ENCODE data around the gene EIF4E3. TPM values are rescaled to one million over a fixed set of nuclear protein-coding genes. Genes with fewer than 3 reads are reported as not detected.

Gene EIF4E3
- total and polyA plus RNA-seq, 2 donors (not counting 1 experiment from before 2014, with no cell fraction given), result 1.8 to 12.8 TPM

DNA sequence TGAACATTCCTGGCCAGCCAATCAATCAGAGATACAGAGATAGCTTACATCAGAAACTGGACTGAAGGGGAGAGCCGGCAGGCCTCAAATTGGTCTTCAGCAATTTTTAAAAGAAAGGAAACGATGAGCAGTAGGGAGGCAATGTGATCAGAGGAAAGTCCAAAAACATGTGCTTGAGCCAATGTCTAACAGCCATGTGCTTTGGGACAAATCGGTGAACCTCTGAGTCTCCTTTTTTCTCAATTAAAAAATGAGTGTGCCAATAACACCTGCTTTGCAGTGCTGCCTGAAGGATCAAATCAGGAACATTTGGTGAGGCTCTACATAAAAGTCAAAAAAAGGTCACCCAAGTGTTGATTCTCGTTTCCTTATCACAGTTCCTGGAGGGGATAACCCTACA lies 7.4 kb upstream of the EIF4E3 start:
- no peak overlapping the region for H2AFZ ChIP-seq (ENCODE audit: low read length)
- H3K4me2 ChIP-seq (ENCODE audit: extremely low read depth, insufficient read depth, low read length), result no peak overlapping the region
- no peak for DNase-seq (ENCODE audit: low read depth in 2 of 2)
- no peaks in the 10 kb centered on the region for H3K9me3 ChIP-seq (ENCODE audit: control insufficient read depth, insufficient read depth, low read depth, low read length)
- H3K27me3 ChIP-seq (ENCODE audit: control insufficient read depth, insufficient read depth, low read length), result no peaks in the 10 kb centered on the region
- no peaks in the 10 kb centered on the region for H4K20me1 ChIP-seq (ENCODE audit: control insufficient read depth, extremely low read depth, insufficient read depth, low read length)
- no peaks in the 10 kb centered on the region for H3K79me2 ChIP-seq (ENCODE audit: control insufficient read depth, insufficient read depth, low read length)
- no peaks in the 10 kb centered on the region for H3K36me3 ChIP-seq (ENCODE audit: control insufficient read depth, insufficient read depth, low read length)
- no peak overlapping the region for H3K4me3 ChIP-seq (replicated peaks in 1 of 4; ENCODE audit: control extremely low read depth in 1 of 4, insufficient read depth in 1 of 4, low read depth in 3 of 4, low read length in 4 of 4)
- no peaks in the 10 kb centered on the region for H3K4me1 ChIP-seq (ENCODE audit: control insufficient read depth, extremely low read depth, insufficient read depth, low read length)
- no peak overlapping the region for H3K27ac ChIP-seq (ENCODE audit: insufficient read depth, low read length)
- H3K9ac ChIP-seq (ENCODE audit: insufficient read depth, low read length), result no peak overlapping the region
- TF ChIP-seq, protein P1, sequence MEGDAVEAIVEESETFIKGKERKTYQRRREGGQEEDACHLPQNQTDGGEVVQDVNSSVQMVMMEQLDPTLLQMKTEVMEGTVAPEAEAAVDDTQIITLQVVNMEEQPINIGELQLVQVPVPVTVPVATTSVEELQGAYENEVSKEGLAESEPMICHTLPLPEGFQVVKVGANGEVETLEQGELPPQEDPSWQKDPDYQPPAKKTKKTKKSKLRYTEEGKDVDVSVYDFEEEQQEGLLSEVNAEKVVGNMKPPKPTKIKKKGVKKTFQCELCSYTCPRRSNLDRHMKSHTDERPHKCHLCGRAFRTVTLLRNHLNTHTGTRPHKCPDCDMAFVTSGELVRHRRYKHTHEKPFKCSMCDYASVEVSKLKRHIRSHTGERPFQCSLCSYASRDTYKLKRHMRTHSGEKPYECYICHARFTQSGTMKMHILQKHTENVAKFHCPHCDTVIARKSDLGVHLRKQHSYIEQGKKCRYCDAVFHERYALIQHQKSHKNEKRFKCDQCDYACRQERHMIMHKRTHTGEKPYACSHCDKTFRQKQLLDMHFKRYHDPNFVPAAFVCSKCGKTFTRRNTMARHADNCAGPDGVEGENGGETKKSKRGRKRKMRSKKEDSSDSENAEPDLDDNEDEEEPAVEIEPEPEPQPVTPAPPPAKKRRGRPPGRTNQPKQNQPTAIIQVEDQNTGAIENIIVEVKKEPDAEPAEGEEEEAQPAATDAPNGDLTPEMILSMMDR (conservative IDR thresholded peaks at IDR 0.05 in 1 of 2, IDR thresholded peaks at IDR 0.05 in 1 of 2; ENCODE audit: low read depth in 1 of 2, low read length in 2 of 2), result no peak
- TF ChIP-seq EZH2 (IDR thresholded peaks at IDR 0.05; ENCODE audit: low read length, missing control alignments), result no peak

DNA sequence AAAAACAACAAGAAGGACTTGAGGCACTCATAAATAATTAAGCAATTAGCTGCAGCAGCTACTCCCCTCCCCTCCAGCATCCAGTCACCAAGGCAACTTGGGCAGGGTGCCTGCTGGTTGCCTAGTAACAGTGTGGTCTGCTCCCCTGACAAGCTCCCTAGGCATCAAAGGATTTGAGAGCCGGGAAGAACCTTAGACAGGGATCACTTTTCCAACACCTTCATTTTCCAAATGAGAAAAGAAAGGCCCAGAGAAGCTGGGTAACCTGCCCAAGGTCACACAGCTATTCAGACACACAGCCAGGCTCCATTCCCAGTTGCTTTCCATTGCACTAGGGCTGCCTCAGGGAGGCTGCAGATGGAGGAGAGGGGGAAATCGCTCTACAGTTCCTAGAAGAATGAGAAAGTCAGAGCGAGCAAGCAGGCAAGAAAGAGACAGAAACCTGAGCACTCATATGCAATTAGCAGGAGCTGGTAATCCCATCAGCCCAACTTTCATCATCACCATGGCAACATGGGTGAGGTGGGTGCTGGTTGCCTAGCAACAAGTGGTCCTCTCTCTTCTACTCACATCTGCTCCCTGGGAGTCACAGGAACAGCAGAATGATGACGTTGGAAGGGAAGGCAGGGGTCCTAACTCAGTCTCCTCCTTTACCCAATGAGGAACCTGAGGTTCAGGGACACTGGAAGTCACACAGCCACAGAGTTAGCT lies 3.6 kb upstream of the EIF4E3 start:
- Histone ChIP-seq H3K4me2 (ENCODE audit: extremely low read depth, insufficient read depth, low read length) (no peak overlapping the region), H2AFZ (ENCODE audit: low read length) (no peak overlapping the region), H4K20me1 (ENCODE audit: control insufficient read depth, extremely low read depth, insufficient read depth, low read length) (no peaks in the 10 kb centered on the region), H3K4me1 (ENCODE audit: control insufficient read depth, extremely low read depth, insufficient read depth, low read length) (peaks cover 4% of the 10 kb centered on the region), H3K4me3 (replicated peaks in 1 of 4; ENCODE audit: control extremely low read depth in 1 of 4, insufficient read depth in 1 of 4, low read depth in 3 of 4, low read length in 4 of 4) (no peak overlapping the region), H3K27me3 (ENCODE audit: control insufficient read depth, insufficient read depth, low read length) (peaks cover 3% of the 10 kb centered on the region), H3K79me2 (ENCODE audit: control insufficient read depth, insufficient read depth, low read length) (no peaks in the 10 kb centered on the region), H3K9me3 (ENCODE audit: control insufficient read depth, insufficient read depth, low read depth, low read length) (no peaks in the 10 kb centered on the region), H3K9ac (ENCODE audit: insufficient read depth, low read length) (no peak overlapping the region), H3K36me3 (ENCODE audit: control insufficient read depth, insufficient read depth, low read length) (no peaks in the 10 kb centered on the region), H3K27ac (ENCODE audit: insufficient read depth, low read length) (no peak overlapping the region)
- peak in 1 of 2 donors; percentile 20 for DNase-seq (ENCODE audit: low read depth in 2 of 2)
- no peak for TF ChIP-seq EZH2 (IDR thresholded peaks at IDR 0.05; ENCODE audit: low read length, missing control alignments)
- TF ChIP-seq, protein P1 (conservative IDR thresholded peaks at IDR 0.05 in 1 of 2, IDR thresholded peaks at IDR 0.05 in 1 of 2; ENCODE audit: low read depth in 1 of 2, low read length in 2 of 2), result no peak

DNA sequence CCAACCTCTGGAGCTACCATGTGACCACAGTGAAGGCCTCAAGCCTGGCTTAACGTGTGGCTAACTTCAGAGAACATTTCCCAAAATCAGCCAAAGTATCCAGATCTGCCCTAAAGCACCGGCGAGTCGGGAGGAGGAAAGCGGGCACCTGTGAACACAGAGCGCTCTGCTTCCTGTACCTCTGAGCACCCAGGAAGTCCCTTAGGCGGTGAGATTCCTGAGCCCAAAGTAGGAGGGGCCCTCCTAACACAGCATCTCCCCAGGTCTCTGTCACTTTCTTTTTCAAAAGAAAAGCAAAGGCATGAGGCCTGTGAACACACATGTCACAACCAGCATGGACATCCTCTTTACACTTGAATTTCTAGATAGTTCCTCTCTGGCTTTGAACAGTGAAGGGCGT lies 944 bp upstream of the EIF4E3 start:
- H3K36me3 ChIP-seq (ENCODE audit: control insufficient read depth, insufficient read depth, low read length), result no peaks in the 10 kb centered on the region
- DNase-seq (ENCODE audit: low read depth in 2 of 2), result no peak
- no peaks in the 10 kb centered on the region for H3K9me3 ChIP-seq (ENCODE audit: control insufficient read depth, insufficient read depth, low read depth, low read length)
- H2AFZ ChIP-seq (ENCODE audit: low read length), result no peak overlapping the region
- no peak overlapping the region for H3K27ac ChIP-seq (ENCODE audit: insufficient read depth, low read length)
- H3K79me2 ChIP-seq (ENCODE audit: control insufficient read depth, insufficient read depth, low read length), result no peaks in the 10 kb centered on the region
- H3K4me1 ChIP-seq (ENCODE audit: control insufficient read depth, extremely low read depth, insufficient read depth, low read length), result peaks cover 4% of the 10 kb centered on the region
- no peak overlapping the region for H3K4me3 ChIP-seq (replicated peaks in 1 of 4; ENCODE audit: control extremely low read depth in 1 of 4, insufficient read depth in 1 of 4, low read depth in 3 of 4, low read length in 4 of 4)
- H3K4me2 ChIP-seq (ENCODE audit: extremely low read depth, insufficient read depth, low read length), result no peak overlapping the region
- H3K27me3 ChIP-seq (ENCODE audit: control insufficient read depth, insufficient read depth, low read length), result peaks cover 4% of the 10 kb centered on the region
- H4K20me1 ChIP-seq (ENCODE audit: control insufficient read depth, extremely low read depth, insufficient read depth, low read length), result no peaks in the 10 kb centered on the region
- no peak overlapping the region for H3K9ac ChIP-seq (ENCODE audit: insufficient read depth, low read length)
- TF ChIP-seq, protein P1 (conservative IDR thresholded peaks at IDR 0.05 in 1 of 2, IDR thresholded peaks at IDR 0.05 in 1 of 2; ENCODE audit: low read depth in 1 of 2, low read length in 2 of 2), result no peak
- no peak for TF ChIP-seq EZH2 (IDR thresholded peaks at IDR 0.05; ENCODE audit: low read length, missing control alignments)
